Upper lobe of left lung (tissue), 6 donors: Measurements from ENCODE around the gene SPEF2. TPM values are rescaled to one million over a fixed set of nuclear protein-coding genes. Genes with fewer than 3 reads are reported as not detected.

Source experiments
- ATAC-seq, 2 donors: fragments of 200-7000 bp; cut with Tn5 transposase; one replicate each; pipeline ENCODE4 v1.9.1; 2022; ENCODE audit warnings: mild to moderate bottlenecking in 2 of 2, moderate library complexity in 2 of 2; ENCODE audit not compliant: low FRiP score in 2 of 2
- DNase-seq, 2 donors: peaks; one replicate each; pipeline ENCODE4 v3.0.0-alpha.2; 2019 to 2020
- H3K27ac ChIP-seq, 4 donors: fragments of 200-600 bp; sonication (generic); one replicate each; pipeline ENCODE4 v1.5.1; 2016 to 2019
- H3K27me3 ChIP-seq, 4 donors: fragments of 200-600 bp; sonication (generic); one replicate each; pipeline ENCODE4 v1.5.1; 2017 to 2019
- H3K36me3 ChIP-seq, 4 donors: fragments of 200-600 bp; sonication (generic); one replicate each; pipeline ENCODE4 v1.5.1; 2016 to 2019
- H3K4me1 ChIP-seq, 4 donors: fragments of 200-600 bp; sonication (generic); one replicate each; pipeline ENCODE4 v1.5.1; 2018 to 2019
- H3K4me3 ChIP-seq, 4 donors: fragments of 200-600 bp; sonication (generic); one replicate each; pipeline ENCODE4 v1.5.1; 2017 to 2019; ENCODE audit warnings: mild to moderate bottlenecking in 2 of 4, moderate library complexity in 1 of 4
- H3K9me3 ChIP-seq, 4 donors: fragments of 200-600 bp; sonication (generic); one replicate each; pipeline ENCODE4 v1.5.1; 2018 to 2019
- EP300 ChIP-seq, 4 donors: sonication (generic); formaldehyde crosslinking; IDR thresholded peaks; one replicate each; pipeline ENCODE4 v1.5.1; 2017; ENCODE audit warnings: antibody characterized with exemption in 4 of 4, control low read depth in 2 of 4
- POLR2A ChIP-seq, 4 donors: fragments of 450-650 bp; IDR thresholded peaks; one replicate each; pipeline ENCODE4 v1.5.1; 2016 to 2017; ENCODE audit warnings: antibody characterized with exemption in 4 of 4, mild to moderate bottlenecking in 2 of 4
- POLR2AphosphoS5 ChIP-seq, 2 donors: sonication (generic); formaldehyde crosslinking; IDR thresholded peaks; one replicate each; pipeline ENCODE4 v1.5.1; 2017; ENCODE audit warnings: antibody characterized with exemption in 2 of 2
- WGBS, 2 donors: methylation state at CpG; one replicate each; pipeline ENCODE4 v1.1.5; 2017 to 2018; 5-methylcytosine and 5-hydroxymethylcytosine counted together
- total RNA-seq, 6 donors: library from RNA; depleted of rRNA in 4 of 6; stranded (reverse); fragments of >200 nt in 4 of 6; gene quantifications; one replicate each; pipeline versions ENCODE4 v1.1.0 to v1.2.1, GENCODE V29; 2016 to 2021
- TF ChIP-seq, protein P1 (sequence below), 6 experiments: fragments of 450-650 bp in 4 of 6; fragments of 200-600 bp in 2 of 6; sonication (generic) in 2 of 6; IDR thresholded peaks; one replicate each; pipeline ENCODE4 v1.5.1; 2016 to 2019; ENCODE audit warnings: antibody characterized with exemption in 6 of 6
- donor health status: DM: no; HTN: no; CAD: no; lungs with moderate emphysema.
- donor health status: DM: no; HTN: yes; CAD: no; lungs with severe emphysema.

Gene SPEF2
- total RNA-seq, 6 donors from 2014 or later, result 6.6 to 95.3 (median 13.9) TPM

DNA sequence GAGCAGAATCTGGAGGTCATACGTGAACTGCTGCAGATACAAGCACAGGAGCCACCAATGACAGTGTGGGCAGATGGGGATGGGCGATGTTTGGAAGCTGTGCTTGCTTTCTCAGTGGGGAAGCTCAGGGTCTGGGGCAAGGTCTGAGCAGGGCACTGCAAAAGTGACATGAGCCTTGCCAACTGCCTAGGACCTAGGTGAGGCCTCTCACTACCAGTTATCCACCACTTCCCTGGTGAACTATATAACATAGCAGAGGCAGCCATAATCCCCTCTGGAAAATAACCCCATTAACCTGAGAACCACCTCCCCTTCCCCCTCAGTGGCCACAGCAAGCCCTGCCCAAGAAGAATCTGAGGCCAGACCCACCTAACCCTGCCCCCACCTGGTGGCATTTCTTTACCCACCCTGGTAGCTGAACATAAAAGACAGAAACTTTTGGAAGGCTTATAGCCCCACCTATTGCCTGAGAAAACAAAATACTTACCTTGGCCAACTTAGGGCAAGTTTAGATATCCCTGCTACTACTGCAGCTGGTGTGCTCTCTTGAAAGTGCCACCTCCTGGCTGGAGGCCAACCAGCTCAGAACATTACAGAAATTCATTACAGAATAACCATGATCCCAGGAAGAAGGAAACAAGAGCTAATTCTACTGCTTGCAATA, 18.8 kb upstream of the SPEF2 start:
- H3K27ac ChIP-seq, result no peak overlapping the region
- TF ChIP-seq, protein P1, sequence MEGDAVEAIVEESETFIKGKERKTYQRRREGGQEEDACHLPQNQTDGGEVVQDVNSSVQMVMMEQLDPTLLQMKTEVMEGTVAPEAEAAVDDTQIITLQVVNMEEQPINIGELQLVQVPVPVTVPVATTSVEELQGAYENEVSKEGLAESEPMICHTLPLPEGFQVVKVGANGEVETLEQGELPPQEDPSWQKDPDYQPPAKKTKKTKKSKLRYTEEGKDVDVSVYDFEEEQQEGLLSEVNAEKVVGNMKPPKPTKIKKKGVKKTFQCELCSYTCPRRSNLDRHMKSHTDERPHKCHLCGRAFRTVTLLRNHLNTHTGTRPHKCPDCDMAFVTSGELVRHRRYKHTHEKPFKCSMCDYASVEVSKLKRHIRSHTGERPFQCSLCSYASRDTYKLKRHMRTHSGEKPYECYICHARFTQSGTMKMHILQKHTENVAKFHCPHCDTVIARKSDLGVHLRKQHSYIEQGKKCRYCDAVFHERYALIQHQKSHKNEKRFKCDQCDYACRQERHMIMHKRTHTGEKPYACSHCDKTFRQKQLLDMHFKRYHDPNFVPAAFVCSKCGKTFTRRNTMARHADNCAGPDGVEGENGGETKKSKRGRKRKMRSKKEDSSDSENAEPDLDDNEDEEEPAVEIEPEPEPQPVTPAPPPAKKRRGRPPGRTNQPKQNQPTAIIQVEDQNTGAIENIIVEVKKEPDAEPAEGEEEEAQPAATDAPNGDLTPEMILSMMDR (IDR thresholded peaks at IDR 0.05), result no peak
- TF ChIP-seq EP300 (IDR thresholded peaks at IDR 0.05), result no peak
- TF ChIP-seq POLR2A (IDR thresholded peaks at IDR 0.05), result no peak
- no peak for TF ChIP-seq POLR2AphosphoS5 (IDR thresholded peaks at IDR 0.05)
- DNase-seq, result no peak
- H3K27me3 ChIP-seq, result no peaks in the 10 kb centered on the region
- ATAC-seq, result no peak
- no peak overlapping the region for H3K4me3 ChIP-seq
- no peaks in the 10 kb centered on the region for H3K36me3 ChIP-seq
- WGBS, 2 donors, result 86 to 92% methylated on average over 2 of the region's 2 CpGs
- no peaks in the 10 kb centered on the region for H3K4me1 ChIP-seq
- H3K9me3 ChIP-seq, result no peaks in the 10 kb centered on the region

GRCh38 chr5:35600591-35600990, 17.1 kb upstream of the SPEF2 start:
- ATAC-seq (no peak), DNase-seq (no peak)
- H3K4me1 ChIP-seq, result no peaks in the 10 kb centered on the region
- TF ChIP-seq, protein P1 (IDR thresholded peaks at IDR 0.05), result no peak
- TF ChIP-seq POLR2A (IDR thresholded peaks at IDR 0.05), result no peak
- no peak for TF ChIP-seq EP300 (IDR thresholded peaks at IDR 0.05)
- no peak for TF ChIP-seq POLR2AphosphoS5 (IDR thresholded peaks at IDR 0.05)
- no peaks in the 10 kb centered on the region for H3K27me3 ChIP-seq
- no peaks in the 10 kb centered on the region for H3K36me3 ChIP-seq
- H3K9me3 ChIP-seq, result no peaks in the 10 kb centered on the region
- no peak overlapping the region for H3K4me3 ChIP-seq
- no peak overlapping the region for H3K27ac ChIP-seq

GRCh38 chr5:35608881-35609779, 8.5 kb upstream of the SPEF2 start:
- ATAC-seq, result no peak
- WGBS, 2 donors, result 89 to 94% methylated on average over 5 of the region's 5 CpGs
- TF ChIP-seq, protein P1 (IDR thresholded peaks at IDR 0.05), result no peak
- TF ChIP-seq POLR2A (IDR thresholded peaks at IDR 0.05), result no peak

DNA sequence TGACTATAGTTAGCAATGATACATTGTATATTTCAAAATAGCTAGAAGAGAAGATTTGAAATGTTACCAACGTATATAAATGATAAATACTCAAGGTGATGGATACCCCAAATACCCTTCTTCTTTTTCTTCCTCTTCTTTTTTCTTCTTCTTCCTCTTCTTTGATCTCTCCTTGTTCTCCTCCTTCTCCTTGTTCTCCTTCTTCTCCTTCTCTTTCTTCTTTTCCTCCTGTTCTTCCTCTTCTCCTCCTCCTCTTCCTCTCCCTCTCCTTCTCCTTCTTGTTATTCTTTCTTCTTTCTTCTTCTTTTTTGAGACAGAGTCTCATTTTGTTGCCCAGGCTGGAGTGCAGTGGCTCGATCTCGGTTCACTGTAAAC, 616 bp upstream of the SPEF2 start:
- ATAC-seq (no peak), DNase-seq (no peak)
- H3K27me3 ChIP-seq, result no peaks in the 10 kb centered on the region
- H3K36me3 ChIP-seq, result no peaks in the 10 kb centered on the region
- no peaks in the 10 kb centered on the region for H3K9me3 ChIP-seq
- H3K27ac ChIP-seq, result no peak overlapping the region
- TF ChIP-seq POLR2A (IDR thresholded peaks at IDR 0.05) (no peak), POLR2AphosphoS5 (IDR thresholded peaks at IDR 0.05) (no peak)
- TF ChIP-seq, protein P1 (IDR thresholded peaks at IDR 0.05), result no peak
- peak overlapping the region in 3 of 4 donors; percentile 61 to 89 (median 85) for H3K4me3 ChIP-seq
- 42 to 76% methylated on average over 3 of the region's 3 CpGs for WGBS, 2 donors
- peaks cover 0 to 9% (median 9%) of the 10 kb centered on the region in 4 donors for H3K4me1 ChIP-seq

More at GRCh38 chr5:35608881-35609779, 8.5 kb upstream of the SPEF2 start:
- DNase-seq, result no peak
- H3K4me1 ChIP-seq, result no peaks in the 10 kb centered on the region
- no peaks in the 10 kb centered on the region for H3K9me3 ChIP-seq
- H3K27ac ChIP-seq, result no peak overlapping the region
- H3K27me3 ChIP-seq, result no peaks in the 10 kb centered on the region
- H3K4me3 ChIP-seq, result no peak overlapping the region
- H3K36me3 ChIP-seq, result no peaks in the 10 kb centered on the region
